CD4-positive, alpha-beta T cell treated with Interleukin-6 at 100 ng/mL for 8 hours (primary cell): Measurements from ENCODE around the gene BEGAIN.
"Not testable (repeated sequence)": the region's sequence is repeated elsewhere in the genome, so short reads cannot be mapped to it uniquely, and the experiment has no call there.

Experiments used
- DNase-seq: peaks from one replicate; pipeline ENCODE4 v3.0.0-alpha.2; 2020; ENCODE audit warnings: mixed read lengths, low spot score

BEGAIN gene

DNA sequence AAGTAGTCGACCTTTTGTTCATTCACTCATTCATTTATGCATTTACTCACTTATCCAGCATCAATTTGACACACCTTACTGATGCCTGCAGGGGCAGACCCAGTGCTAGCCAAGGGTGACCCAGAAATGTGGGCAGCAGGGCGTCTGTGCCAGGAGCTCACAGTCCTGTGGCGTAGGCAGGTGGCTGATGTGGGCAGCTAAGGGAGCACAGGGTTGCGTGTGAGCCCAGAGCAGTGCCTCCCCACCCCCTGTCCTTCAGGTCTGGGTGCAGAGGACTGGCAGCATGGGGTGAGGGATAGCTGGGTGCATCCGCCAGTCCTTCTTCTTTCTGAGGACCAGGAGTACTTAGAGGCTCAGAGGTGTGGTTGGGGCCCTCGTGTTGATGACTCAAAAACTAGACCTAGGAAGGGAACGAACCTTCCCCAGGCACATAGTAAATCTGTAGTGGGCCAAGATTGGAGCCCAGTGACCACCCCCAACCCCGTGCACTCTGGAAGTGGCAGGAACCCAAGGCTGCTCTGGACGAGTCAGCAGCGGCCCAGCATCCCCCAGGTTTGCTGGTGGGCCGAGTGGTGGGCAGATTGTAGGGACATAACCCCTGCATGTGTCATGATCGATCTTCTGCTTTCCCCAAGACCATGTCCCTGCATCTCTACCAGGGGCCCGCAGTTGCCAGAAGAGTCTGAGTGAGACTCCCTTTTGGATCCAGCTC lies 63.9 kb downstream of the BEGAIN start:
- no peak for DNase-seq

DNA sequence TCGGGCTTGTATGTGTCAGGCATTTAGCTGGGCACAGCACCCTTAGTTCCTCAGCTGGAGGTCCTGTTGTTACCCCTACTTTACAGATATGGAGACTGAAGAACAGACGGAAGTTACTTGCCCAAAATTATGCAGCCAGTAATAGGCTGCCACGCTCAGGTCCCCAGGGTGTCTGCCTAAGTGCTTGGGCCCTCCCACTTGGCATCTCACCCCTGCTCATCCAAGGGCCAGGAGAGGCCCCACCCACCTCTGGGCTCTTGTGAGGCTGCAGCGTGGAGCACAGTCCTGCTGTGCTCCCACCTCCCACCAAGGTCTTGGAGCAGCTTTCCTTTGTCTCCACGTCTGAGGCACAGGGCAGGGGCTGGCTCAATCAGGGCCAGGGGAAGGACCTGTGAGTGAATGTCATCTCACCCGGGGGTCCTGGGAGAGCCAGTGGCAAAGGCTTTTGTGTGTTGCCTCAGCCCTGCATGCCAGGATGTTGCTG lies 64.6 kb downstream of the BEGAIN start:
- no peak for DNase-seq

DNA sequence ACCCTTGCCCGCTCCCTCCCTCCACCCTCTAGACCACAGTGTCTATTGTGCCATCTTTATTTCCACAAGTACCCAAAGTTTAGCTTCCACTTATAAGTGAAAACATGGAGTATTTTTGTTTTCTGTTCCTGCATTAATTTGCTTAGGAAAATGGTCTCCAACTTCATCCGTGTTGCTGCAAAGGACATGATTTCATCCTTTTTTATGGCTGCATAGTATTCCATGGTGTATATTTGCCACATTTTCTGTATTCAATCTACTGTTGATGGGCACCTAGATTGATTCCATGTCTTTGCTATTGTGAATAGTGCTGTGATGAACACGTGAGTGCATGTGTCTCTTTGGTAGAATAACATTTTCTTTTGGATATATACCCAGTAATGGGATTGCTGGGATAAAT lies 81.2 kb downstream of the BEGAIN start:
- not testable (repeated sequence) for DNase-seq

DNA sequence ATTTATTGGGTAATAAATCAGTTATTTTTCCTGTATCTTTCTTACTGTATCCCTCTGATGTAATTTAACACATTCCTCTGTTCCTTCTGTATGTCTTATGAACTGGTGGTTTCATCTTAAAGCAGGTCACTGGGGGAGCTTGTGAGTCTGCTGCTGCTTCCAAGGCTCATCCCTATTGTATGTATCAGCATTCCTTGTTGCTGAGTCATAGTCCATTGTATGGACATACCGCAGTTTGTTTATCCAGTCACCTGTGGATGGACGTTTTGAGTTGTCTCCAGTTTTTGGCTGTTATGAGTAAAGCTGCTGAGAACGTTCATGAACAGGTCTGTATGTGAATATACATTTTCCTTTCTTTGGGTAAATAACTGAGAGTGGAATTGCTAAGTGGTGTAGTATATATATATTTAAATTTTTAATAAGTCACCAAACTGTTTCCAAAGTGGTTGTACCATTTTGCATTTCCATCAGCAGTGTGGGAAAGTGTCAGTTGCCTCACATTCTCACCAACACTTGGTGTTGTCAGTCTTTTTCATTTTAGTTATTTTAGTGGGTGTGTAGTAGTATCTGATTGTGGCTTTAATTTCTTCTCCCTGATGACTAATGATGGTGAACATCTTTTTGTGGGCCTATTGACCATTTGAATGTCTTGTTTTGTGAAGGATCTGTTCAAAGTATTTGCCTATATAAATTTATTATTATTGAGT lies 82.7 kb downstream of the BEGAIN start:
- no peak for DNase-seq

GRCh38 chr14:100503251-100503650 lies 84.0 kb downstream of the BEGAIN start:
- DNase-seq, result no peak

DNA sequence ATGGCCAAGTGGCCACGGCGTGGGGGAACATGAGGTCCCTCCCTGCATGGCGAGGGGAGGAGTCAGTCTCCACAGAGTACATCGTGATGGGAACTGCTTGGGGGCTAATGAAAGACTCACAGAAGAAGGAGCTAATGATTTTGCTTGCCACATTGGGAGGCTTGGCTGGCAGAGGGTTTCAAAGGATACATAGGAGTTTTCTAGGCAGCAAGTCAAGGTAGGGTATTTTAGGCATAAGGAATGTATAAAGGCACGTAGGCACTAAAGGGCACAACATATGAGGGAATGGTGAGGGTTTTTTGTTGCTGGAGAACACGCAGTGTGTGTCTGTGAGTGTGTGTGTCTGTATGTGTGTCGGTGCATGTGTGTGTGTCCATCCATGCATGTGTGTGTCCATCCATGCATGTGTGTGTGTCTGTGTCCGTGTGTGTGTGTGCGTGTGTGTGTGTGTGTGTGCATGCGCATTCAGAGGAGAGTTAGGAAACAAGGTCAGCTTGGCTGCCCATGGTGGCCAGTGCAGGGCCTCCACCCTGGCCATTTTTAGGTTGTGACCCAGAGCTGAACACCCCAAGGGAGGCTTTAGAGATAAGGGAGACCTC lies 84.5 kb downstream of the BEGAIN start:
- no peak for DNase-seq

GRCh38 chr14:100500128-100500527 lies 87.1 kb downstream of the BEGAIN start:
- no peak for DNase-seq

DNA sequence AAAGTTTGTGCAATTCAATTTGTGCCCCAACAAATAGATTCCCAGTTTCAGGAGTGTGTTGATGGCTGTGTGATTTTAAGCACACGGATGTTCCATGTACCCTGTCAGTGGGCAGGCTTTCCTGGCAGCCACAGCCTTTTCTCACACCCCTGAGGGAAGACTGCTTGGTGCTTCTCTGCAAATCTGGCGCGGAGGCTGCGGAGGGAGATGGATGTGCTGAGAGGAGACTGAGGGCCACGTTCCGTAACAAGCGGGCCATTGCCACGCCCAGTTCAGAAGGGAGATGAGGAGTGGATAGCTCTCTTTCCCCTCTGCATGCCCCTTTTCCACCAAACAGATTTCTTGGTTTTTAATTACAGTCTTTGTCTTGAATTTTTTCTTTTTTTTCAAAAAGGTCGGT lies 89.1 kb downstream of the BEGAIN start:
- no peak for DNase-seq

- no peak for DNase-seq
Measured at GRCh38 chr14:100495917-100496316, 91.3 kb downstream of the BEGAIN start.

DNA sequence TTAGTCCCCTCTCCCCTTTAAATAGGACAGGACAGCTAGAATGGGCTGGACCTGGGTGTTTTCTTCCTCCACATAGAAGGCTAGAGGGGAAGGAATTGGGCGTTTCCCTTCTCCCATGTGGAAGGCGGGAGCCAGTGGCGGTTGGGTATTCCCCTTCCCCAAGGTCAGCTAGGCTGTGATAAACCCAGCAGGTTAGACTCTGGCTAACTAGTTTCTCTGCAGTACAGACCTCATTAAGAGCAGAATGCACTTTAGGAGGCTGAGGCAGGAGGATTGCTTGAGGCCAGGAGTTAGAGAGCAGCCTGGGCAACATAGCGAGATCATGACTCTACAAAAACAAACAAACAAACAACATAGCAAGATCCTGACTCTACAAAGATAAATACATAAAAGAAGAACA lies 92.6 kb downstream of the BEGAIN start:
- no peak for DNase-seq

DNA sequence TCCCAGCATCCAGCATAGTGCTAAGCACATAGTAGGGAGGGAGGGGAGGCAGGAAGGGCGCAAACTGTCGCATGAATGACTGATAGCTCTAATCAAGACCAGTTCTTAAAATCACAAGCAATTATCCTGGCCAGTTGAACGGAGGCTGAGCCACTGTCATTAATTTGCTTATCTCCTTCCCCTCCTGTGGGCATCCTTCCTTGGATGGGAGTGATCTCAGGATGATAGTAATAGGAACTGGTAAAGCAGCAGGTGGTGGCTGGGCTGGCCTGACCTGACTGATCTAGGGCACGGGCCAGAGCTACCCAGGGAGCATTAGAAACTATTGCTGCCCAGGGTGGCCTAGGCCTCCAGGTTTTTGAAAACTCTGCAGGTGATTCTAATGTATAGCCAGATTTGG lies 97.0 kb downstream of the BEGAIN start:
- DNase-seq, result no peak

GRCh38 chr14:100488057-100488456 lies 99.2 kb downstream of the BEGAIN start:
- no peak for DNase-seq

GRCh38 chr14:100487304-100487703 lies 99.9 kb downstream of the BEGAIN start:
- DNase-seq, result no peak
